A673 (cell line): ENCODE results near the gene MICAL3.

Source experiments
- CTCF ChIP-seq: fragments of 300-800, 200-600 bp; sonication (generic); conservative IDR thresholded peaks from 2 replicates; pipeline ENCODE4 v1.5.1; 2017; ENCODE audit warnings: low read depth, mild to moderate bottlenecking, antibody characterized with exemption, low read length, moderate library complexity, mixed read lengths
- EZH2 ChIP-seq: fragments of 200-600 bp; sonication (generic); IDR thresholded peaks from 2 replicates; pipeline ENCODE4 v1.6.1; 2017; ENCODE audit warnings: borderline replicate concordance, low read depth, mild to moderate bottlenecking, mixed read lengths, antibody characterized with exemption, low read length; ENCODE audit not compliant: poor library complexity, severe bottlenecking

GRCh38 chr22:17945888-17946648 lies 78.3 kb downstream of the MICAL3 start:
- TF ChIP-seq EZH2 (no peak), CTCF (no peak)
